ENCODE results near the gene PPP3CA.

DNA sequence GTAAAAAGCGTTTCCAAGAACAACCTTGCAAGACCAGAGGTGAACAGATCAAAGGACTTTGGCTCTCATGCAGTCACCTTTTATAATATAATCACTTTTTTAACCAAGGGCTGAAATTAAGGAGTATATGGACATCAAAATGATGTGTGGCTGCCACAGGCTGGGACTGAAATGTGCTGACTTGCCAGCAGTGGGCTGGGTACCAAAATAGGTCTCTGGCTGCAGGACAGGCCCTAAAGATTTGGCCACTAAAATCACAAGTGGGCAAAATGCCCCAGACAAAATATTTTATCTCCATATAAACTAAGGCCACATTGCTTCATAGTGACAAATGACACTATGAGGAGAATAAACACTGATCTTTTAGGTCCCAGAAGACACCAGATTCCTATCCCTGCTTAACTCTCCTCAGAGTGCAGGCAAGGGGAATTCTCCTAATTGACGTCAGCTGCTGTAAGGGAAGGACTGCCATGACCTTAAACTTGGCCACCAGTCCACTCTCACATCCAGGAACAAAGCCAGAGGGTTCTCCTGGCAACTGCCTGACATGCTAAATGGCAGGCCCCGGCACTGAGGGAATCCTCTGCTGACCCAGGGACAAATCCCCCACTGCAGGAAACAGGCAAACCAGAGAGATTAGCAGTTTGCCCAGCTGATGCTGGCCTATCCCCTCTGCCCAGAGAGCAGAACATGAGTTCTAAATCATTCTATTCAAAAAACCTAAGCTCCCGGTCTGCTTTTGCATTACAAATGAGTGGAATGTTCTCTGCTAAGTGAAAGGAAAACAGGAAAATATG, 155.8 kb downstream of the PPP3CA start:
- TF ChIP-seq EZH2 (IDR thresholded peaks at IDR 0.05) = no peak
- no peak for TF ChIP-seq RAD21 (IDR thresholded peaks at IDR 0.05; ENCODE audit: low read depth)

All from HCT116 (cell line).